HEK293 (cell line): ENCODE measurements around the gene KRTAP2-4.

Experiments
- ZNF416 ChIP-seq: fragments of 450-650 bp; formaldehyde crosslinking; IDR thresholded peaks from 2 replicates; pipeline ENCODE4 v1.5.1; 2016; ENCODE audit warnings: missing biosample characterization, missing genetic modification characterization
- ZNF623 ChIP-seq: fragments of 450-650 bp; formaldehyde crosslinking; IDR thresholded peaks from 2 replicates; pipeline ENCODE4 v1.5.1; 2016; ENCODE audit warnings: missing biosample characterization, missing genetic modification characterization
- ZNF843 ChIP-seq: fragments of 450-650 bp; formaldehyde crosslinking; IDR thresholded peaks from 2 replicates; pipeline ENCODE4 v1.5.1; 2016; ENCODE audit warnings: missing biosample characterization, missing genetic modification characterization

- TF ChIP-seq ZNF416 (tag by site-specific recombination) (no peak), ZNF623 (tag by site-specific recombination) (no peak), ZNF843 (tag by site-specific recombination) (no peak)
Measured at GRCh38 chr17:41082626-41083025, 16.9 kb upstream of the KRTAP2-4 start.
